Right atrium auricular region (tissue), 2 donors: ENCODE results near the gene CASS4. TPM values are rescaled to one million over a fixed set of nuclear protein-coding genes. Genes with fewer than 3 reads are reported as not detected.
"Not testable (repeated sequence)": the region's sequence is repeated elsewhere in the genome, so short reads cannot be mapped to it uniquely, and the experiment has no call there.

Experiments
- DNase-seq: peaks from one replicate; pipeline ENCODE4 v3.0.0-alpha.2; 2019; ENCODE audit warnings: low spot score
- H3K27ac ChIP-seq, 2 donors: fragments of 200-600 bp; sonication (generic); 1 replicate in 1 of 2; 2 replicates in 1 of 2; pipeline ENCODE4 v1.5.1; 2016 to 2019
- H3K27me3 ChIP-seq, 2 donors: fragments of 200-600 bp; sonication (generic); one replicate each; pipeline versions ENCODE4 v1.5.1 to v1.6.0; 2017 to 2019
- H3K36me3 ChIP-seq: fragments of 200-600 bp; sonication (generic); one replicate; pipeline ENCODE4 v1.5.1; 2016
- H3K4me1 ChIP-seq, 2 donors: fragments of 200-600 bp; sonication (generic); one replicate each; pipeline versions ENCODE4 v1.5.1 to v1.6.0; 2017 to 2019
- H3K4me3 ChIP-seq, 2 donors: fragments of 200-600 bp; sonication (generic); 1 replicate in 1 of 2; 2 replicates in 1 of 2; pipeline ENCODE4 v1.5.1; 2017 to 2019; ENCODE audit warnings: mild to moderate bottlenecking in 1 of 2, moderate library complexity in 1 of 2
- H3K9me3 ChIP-seq, 2 donors: fragments of 200-600 bp; sonication (generic); one replicate each; pipeline ENCODE4 v1.5.1; 2019
- total RNA-seq, 2 donors: library from RNA; depleted of rRNA; stranded (reverse); fragments of >200 nt; gene quantifications; one replicate each; pipeline ENCODE4 v1.1.0, GENCODE V29; 2016
- TF ChIP-seq, protein P1 (sequence below), 2 donors: fragments of 200-600 bp; sonication (generic); IDR thresholded peaks; one replicate each; pipeline ENCODE4 v1.5.1; 2019; ENCODE audit warnings: antibody characterized with exemption in 2 of 2

Gene CASS4
- total RNA-seq, 2 donors from 2014 or later: 2.0 to 2.4 TPM

DNA sequence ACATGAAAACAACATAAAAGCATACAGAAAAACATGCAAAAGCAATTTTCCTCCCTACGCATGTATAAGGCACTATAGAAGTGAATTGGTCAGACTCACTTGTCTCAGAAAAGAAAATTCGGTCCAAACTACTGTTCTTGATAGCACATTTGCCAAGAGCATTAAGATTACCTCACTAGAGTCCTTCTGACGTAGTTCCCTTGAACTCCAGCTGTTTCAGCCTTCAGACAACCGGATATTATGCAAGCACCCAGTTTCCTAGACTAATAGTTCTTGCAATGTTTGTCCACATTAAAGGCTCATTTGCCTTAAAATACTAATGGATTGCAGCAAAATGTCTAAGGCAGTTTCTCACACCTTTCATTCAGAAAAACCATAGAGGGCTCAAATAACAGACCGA, 2.5 kb upstream of the CASS4 start:
- DNase-seq: no peak
- TF ChIP-seq, protein P1, sequence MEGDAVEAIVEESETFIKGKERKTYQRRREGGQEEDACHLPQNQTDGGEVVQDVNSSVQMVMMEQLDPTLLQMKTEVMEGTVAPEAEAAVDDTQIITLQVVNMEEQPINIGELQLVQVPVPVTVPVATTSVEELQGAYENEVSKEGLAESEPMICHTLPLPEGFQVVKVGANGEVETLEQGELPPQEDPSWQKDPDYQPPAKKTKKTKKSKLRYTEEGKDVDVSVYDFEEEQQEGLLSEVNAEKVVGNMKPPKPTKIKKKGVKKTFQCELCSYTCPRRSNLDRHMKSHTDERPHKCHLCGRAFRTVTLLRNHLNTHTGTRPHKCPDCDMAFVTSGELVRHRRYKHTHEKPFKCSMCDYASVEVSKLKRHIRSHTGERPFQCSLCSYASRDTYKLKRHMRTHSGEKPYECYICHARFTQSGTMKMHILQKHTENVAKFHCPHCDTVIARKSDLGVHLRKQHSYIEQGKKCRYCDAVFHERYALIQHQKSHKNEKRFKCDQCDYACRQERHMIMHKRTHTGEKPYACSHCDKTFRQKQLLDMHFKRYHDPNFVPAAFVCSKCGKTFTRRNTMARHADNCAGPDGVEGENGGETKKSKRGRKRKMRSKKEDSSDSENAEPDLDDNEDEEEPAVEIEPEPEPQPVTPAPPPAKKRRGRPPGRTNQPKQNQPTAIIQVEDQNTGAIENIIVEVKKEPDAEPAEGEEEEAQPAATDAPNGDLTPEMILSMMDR (IDR thresholded peaks at IDR 0.05): no peak
- H3K36me3 ChIP-seq: peaks cover 31% of the 10 kb centered on the region
- peaks cover 0 to 22% of the 10 kb centered on the region in 2 donors for H3K4me1 ChIP-seq
- peak overlapping the region in 1 of 2 donors; percentile 19 for H3K27ac ChIP-seq
- no peak overlapping the region for H3K4me3 ChIP-seq
- H3K27me3 ChIP-seq: no peaks in the 10 kb centered on the region
- H3K9me3 ChIP-seq: no peaks in the 10 kb centered on the region

DNA sequence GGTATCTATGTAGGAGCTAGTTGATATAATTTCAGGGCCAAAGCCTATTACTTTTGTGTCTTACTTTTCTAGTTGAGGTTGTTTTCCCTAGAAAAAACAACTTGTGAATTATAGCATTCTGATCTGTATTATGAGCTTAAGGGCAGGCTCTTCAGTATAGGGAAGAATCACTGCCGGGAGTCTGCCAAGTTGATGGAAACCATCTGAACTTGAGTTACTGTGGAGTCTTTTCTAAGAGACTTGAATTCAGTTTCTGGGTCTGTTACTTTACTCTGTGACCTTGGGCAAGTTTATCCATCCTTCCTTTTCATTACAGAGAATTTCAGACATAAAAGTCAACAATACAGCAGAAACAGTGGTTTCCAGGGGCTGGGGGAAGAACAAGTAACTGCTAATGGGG, 2.1 kb upstream of the CASS4 start:
- no peak overlapping the region for H3K4me3 ChIP-seq
- no peak for DNase-seq
- no peaks in the 10 kb centered on the region for H3K27me3 ChIP-seq
- peaks cover 27% of the 10 kb centered on the region for H3K36me3 ChIP-seq
- H3K9me3 ChIP-seq: no peaks in the 10 kb centered on the region
- H3K27ac ChIP-seq: peak overlapping the region; percentile 13 to 24
- TF ChIP-seq, protein P1 (IDR thresholded peaks at IDR 0.05): no peak
- peaks cover 0 to 22% of the 10 kb centered on the region in 2 donors for H3K4me1 ChIP-seq

GRCh38 chr20:56411287-56411686, 773 bp upstream of the CASS4 start:
- H3K4me3 ChIP-seq, H3K9me3 ChIP-seq, DNase-seq, H3K27me3 ChIP-seq: not testable (repeated sequence)
- H3K4me1 ChIP-seq: peaks cover 0 to 22% of the 10 kb centered on the region in 2 donors
- peaks cover 13% of the 10 kb centered on the region for H3K36me3 ChIP-seq
- H3K27ac ChIP-seq: peak overlapping the region; percentile 43 to 51

DNA sequence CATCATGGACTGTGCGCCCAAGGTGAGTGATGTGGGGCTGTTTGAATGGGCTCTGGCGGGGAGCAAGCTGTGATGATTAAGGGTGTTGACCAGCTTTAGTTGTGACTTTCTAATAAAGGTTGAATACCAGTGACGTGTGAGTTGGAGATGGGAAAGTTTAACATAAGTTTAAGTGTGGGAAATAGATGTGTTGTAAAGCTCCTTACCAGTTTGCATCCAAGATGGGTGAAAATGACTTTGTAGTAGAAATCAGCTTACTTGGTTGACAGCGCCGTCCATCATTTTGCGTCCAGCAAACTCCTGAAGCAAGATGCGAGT, 372 bp downstream of the CASS4 start:
- H3K4me1 ChIP-seq: peaks cover 0 to 22% of the 10 kb centered on the region in 2 donors
- H3K27me3 ChIP-seq: no peaks in the 10 kb centered on the region
- peak overlapping the region; percentile 43 to 51 for H3K27ac ChIP-seq
- peak overlapping the region in 1 of 2 donors; percentile 21 for H3K4me3 ChIP-seq
- no peak for DNase-seq
- peaks cover 2% of the 10 kb centered on the region for H3K36me3 ChIP-seq
- TF ChIP-seq, protein P1 (IDR thresholded peaks at IDR 0.05): no peak
- no peaks in the 10 kb centered on the region for H3K9me3 ChIP-seq

DNA sequence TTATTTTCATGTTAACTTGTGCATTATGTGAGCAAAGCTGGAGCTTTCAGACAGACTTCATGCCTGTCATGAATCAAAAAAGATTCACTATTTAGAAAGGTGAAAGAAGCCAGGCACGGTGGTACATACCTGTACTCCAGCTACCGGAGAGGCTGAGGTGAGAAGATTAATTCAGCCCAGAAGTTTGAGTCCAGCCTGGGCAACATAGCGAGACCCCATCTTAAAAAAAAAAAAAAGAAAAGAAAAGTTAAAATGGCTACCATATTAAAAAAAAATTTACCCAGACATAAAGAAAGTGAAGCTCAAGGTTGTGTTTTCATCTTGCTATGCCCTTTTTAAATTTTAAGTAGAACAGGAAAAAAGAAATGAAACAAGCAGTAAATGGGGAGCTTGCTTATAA, 889 bp downstream of the CASS4 start:
- DNase-seq: no peak
- TF ChIP-seq, protein P1 (IDR thresholded peaks at IDR 0.05): no peak
- peaks cover 0 to 22% of the 10 kb centered on the region in 2 donors for H3K4me1 ChIP-seq
- H3K4me3 ChIP-seq: peak overlapping the region in 1 of 2 donors; percentile 21
- no peaks in the 10 kb centered on the region for H3K36me3 ChIP-seq
- peak overlapping the region; percentile 43 to 51 for H3K27ac ChIP-seq
- H3K9me3 ChIP-seq: no peaks in the 10 kb centered on the region
- no peaks in the 10 kb centered on the region for H3K27me3 ChIP-seq

GRCh38 chr20:56414842-56415765, 3.0 kb downstream of the CASS4 start:
- Histone ChIP-seq H3K27me3 (no peaks in the 10 kb centered on the region), H3K4me1 (peaks cover 0 to 21% of the 10 kb centered on the region in 2 donors), H3K36me3 (no peaks in the 10 kb centered on the region), H3K9me3 (no peaks in the 10 kb centered on the region), H3K27ac (no peak overlapping the region), H3K4me3 (no peak overlapping the region)
- TF ChIP-seq, protein P1 (IDR thresholded peaks at IDR 0.05): no peak
- DNase-seq: no peak
